ENCODE data around the gene RTKN2.
A peak's percentile ranks its signal among the peaks of the same experiment; 100 is the strongest.

Gene RTKN2

GRCh38 chr10:62178568-62178967 lies 90.1 kb downstream of the RTKN2 start:
- DNase-seq (ENCODE audit: low read depth in 1 of 2, low spot score in 1 of 2): no peak
- in situ Hi-C loops (cut with HindIII; ENCODE audit: low pct_unique_long_range_greater_than_20kb, low sequenced_read_pairs): no loop called here
- TF ChIP-seq JUND (IDR thresholded peaks at IDR 0.05; ENCODE audit: low read depth): no peak

DNA sequence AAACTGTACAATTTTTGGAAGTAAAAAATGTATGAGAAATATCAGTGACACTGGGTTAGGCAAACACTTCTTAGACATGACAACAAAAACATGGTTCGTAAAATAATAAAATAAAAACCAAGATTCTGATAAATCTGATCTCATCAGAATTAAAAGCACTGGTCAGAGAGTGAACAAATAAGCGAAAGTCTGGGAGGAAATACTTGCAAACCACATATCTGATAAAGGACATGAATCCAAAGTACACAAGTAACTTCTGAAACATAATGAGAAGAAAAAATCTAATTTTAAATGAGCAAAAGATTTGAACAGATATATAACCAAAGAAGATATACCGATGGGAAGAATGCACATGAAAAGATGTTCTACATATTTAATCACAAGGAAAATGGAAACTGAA lies 91.5 kb downstream of the RTKN2 start:
- DNase-seq (ENCODE audit: low read depth in 1 of 2, low spot score in 1 of 2): no peak
- TF ChIP-seq JUND (IDR thresholded peaks at IDR 0.05; ENCODE audit: low read depth): no peak
- in situ Hi-C loops (cut with HindIII; ENCODE audit: low pct_unique_long_range_greater_than_20kb, low sequenced_read_pairs): no loop called here

DNA sequence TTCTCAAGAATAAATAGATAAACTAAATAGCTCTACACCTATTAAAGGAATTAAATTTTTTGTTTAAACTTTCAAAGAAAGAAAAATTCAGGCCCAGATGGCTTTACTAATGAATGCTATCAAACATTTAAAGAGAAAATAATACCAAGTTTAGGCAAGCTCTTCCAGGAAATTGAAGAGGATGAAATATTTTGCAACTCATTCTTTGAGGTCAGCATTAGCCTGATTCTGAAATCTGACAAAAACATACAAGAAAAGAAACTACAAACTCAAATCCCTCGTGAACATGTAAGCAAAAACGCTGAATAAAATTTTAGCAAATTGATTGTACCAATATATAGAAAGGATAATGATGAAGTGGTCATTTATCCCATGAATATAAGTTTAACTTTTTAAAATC lies 93.4 kb downstream of the RTKN2 start:
- TF ChIP-seq JUND (IDR thresholded peaks at IDR 0.05; ENCODE audit: low read depth): no peak
- in situ Hi-C loops (cut with HindIII; ENCODE audit: low pct_unique_long_range_greater_than_20kb, low sequenced_read_pairs): no loop called here
- no peak for DNase-seq (ENCODE audit: low read depth in 1 of 2, low spot score in 1 of 2)

DNA sequence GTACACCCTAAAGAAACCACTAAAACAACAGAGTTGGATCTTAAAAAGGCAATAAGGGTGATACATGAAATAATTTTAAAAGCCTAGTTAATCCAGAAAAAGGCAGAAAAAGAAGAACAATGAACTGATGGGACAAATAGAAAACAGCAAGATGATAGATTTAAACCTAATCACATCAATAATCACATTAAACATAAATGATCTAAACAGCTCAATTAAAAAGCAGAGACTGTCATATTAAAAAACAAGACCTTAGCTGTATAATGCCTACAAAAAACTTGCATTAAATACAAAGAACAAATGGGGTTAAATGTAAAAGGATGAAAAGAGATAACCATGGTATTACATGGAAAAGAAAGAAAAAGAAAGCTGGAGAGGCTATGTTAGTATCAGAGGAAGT lies 96.2 kb downstream of the RTKN2 start:
- in situ Hi-C loops (cut with HindIII; ENCODE audit: low pct_unique_long_range_greater_than_20kb, low sequenced_read_pairs): no loop called here
- TF ChIP-seq JUND (IDR thresholded peaks at IDR 0.05; ENCODE audit: low read depth): no peak
- no peak for DNase-seq (ENCODE audit: low read depth in 1 of 2, low spot score in 1 of 2)

- no peak for DNase-seq (ENCODE audit: low read depth in 1 of 2, low spot score in 1 of 2)
- no peak for TF ChIP-seq JUND (IDR thresholded peaks at IDR 0.05; ENCODE audit: low read depth)
- in situ Hi-C loops (cut with HindIII; ENCODE audit: low pct_unique_long_range_greater_than_20kb, low sequenced_read_pairs): no loop called here
Observed at GRCh38 chr10:62171791-62172190, 96.9 kb downstream of the RTKN2 start.

DNA sequence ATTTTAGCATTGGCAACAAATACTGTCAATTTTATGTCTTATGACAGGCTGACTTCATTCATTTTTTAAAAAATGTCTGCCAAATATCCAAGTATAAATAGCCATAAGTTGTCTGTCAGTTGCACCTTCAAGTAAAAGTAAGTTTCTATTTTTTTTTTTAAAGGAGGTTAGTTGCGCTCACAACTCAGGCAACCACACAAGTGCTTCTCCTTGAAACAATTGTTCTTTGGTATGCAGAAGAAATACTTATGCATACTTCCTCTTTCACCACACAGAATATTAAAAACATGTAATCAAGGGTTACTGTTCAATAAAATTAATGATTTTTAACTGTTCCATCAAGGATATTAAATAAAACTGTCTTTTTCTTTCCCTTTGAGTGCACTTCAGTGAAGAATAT lies 97.9 kb downstream of the RTKN2 start:
- in situ Hi-C loops (cut with HindIII; ENCODE audit: low pct_unique_long_range_greater_than_20kb, low sequenced_read_pairs): no loop called here
- no peak for DNase-seq (ENCODE audit: low read depth in 1 of 2, low spot score in 1 of 2)
- TF ChIP-seq JUND (IDR thresholded peaks at IDR 0.05; ENCODE audit: low read depth): no peak

DNA sequence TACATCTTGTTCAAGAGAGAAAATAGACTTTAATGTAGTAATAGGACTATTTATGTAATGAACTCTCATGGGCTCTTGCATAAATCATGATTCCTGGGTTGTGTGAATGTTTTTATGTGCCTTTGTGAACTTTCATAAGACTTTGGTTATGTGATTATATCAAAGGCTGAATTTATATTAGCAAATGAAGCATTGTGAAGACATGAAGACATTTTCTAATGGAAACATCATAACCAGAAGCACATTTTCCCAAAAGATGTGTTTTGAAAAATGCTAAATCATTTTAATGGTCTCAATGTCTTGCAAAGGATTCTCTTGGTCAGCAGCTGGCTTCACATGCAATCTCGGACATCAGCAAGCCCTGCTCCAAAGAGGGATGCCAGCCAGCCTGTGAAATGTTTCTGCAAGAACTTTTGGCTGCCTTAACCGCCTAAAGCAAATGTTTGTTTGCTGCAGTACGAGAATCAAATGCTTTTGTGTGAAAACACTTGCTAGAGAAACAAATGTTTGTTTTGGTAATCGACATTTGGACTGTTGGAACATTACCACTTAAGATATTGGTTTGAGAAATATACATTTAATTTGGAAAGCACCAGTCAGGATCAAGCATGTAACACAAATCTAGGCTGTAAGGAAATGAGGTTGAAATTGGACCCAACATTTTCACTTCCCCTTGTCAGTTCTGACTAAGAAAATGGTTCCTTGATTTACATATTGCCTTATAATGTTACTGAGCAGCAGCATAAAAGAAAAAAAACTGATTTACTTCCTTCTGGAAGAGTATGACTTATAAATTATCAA lies 102.1 kb downstream of the RTKN2 start:
- TF ChIP-seq JUND (IDR thresholded peaks at IDR 0.05; ENCODE audit: low read depth): 0 out of 2 replicates have a peak, but pooled peaks have one; percentile 27
- in situ Hi-C loops (cut with HindIII; ENCODE audit: low pct_unique_long_range_greater_than_20kb, low sequenced_read_pairs): no loop called here
- DNase-seq (ENCODE audit: low read depth in 1 of 2, low spot score in 1 of 2): peak; percentile 17 to 86

DNA sequence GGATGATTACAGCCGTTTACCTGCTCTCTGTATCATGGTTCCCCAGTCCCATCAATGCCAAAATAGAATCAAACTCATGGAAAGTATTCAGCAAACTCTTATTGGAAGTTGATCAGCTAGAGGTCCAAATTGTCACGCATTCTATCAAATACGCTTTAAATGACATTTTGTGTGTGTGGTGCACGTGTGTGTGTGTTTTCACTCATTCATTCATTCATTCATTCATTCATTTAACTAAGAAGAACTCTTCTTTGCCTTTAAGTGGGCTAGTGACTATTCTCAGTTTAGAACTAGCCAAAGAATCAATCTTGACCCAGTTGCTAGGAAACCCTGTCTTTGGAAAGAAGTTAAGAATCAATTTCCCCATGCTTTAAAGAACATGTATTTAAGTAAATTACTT lies 102.8 kb downstream of the RTKN2 start:
- in situ Hi-C loops (cut with HindIII; ENCODE audit: low pct_unique_long_range_greater_than_20kb, low sequenced_read_pairs): no loop called here
- no peak for TF ChIP-seq JUND (IDR thresholded peaks at IDR 0.05; ENCODE audit: low read depth)
- no peak for DNase-seq (ENCODE audit: low read depth in 1 of 2, low spot score in 1 of 2)

- no peak for TF ChIP-seq JUND (IDR thresholded peaks at IDR 0.05; ENCODE audit: low read depth)
- in situ Hi-C loops (cut with HindIII; ENCODE audit: low pct_unique_long_range_greater_than_20kb, low sequenced_read_pairs): no loop called here
- no peak for DNase-seq (ENCODE audit: low read depth in 1 of 2, low spot score in 1 of 2)
Observed at GRCh38 chr10:62163024-62163423, 105.6 kb downstream of the RTKN2 start.

GRCh38 chr10:62162261-62162981 lies 106.2 kb downstream of the RTKN2 start:
- TF ChIP-seq JUND (IDR thresholded peaks at IDR 0.05; ENCODE audit: low read depth): no peak
- no peak for DNase-seq (ENCODE audit: low read depth in 1 of 2, low spot score in 1 of 2)
- in situ Hi-C loops (cut with HindIII; ENCODE audit: low pct_unique_long_range_greater_than_20kb, low sequenced_read_pairs): no loop called here

GRCh38 chr10:62159351-62159750 lies 109.3 kb downstream of the RTKN2 start:
- TF ChIP-seq JUND (IDR thresholded peaks at IDR 0.05; ENCODE audit: low read depth): no peak
- DNase-seq (ENCODE audit: low read depth in 1 of 2, low spot score in 1 of 2): no peak
- in situ Hi-C loops (cut with HindIII; ENCODE audit: low pct_unique_long_range_greater_than_20kb, low sequenced_read_pairs): no loop called here

DNA sequence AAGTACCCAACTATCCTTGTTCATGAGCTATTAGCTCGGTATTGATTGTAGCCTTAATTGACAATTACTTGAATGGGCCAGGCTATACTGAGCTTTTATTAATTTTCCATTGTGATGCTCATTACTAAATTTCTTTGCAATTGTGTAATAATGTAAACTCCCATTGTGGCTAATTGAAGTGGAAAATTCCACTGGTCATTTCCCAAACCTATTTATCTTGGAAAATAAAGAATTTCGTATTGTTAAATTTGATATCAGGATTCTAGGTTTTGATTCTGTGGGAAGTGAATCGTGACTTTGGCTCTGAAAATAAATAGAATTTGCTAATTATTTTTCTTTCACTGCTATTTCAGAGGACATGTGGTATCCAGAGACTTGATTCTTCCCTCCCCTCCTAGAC lies 111.0 kb downstream of the RTKN2 start:
- in situ Hi-C loops (cut with HindIII; ENCODE audit: low pct_unique_long_range_greater_than_20kb, low sequenced_read_pairs): no loop called here
- DNase-seq (ENCODE audit: low read depth in 1 of 2, low spot score in 1 of 2): no peak
- TF ChIP-seq JUND (IDR thresholded peaks at IDR 0.05; ENCODE audit: low read depth): no peak

DNA sequence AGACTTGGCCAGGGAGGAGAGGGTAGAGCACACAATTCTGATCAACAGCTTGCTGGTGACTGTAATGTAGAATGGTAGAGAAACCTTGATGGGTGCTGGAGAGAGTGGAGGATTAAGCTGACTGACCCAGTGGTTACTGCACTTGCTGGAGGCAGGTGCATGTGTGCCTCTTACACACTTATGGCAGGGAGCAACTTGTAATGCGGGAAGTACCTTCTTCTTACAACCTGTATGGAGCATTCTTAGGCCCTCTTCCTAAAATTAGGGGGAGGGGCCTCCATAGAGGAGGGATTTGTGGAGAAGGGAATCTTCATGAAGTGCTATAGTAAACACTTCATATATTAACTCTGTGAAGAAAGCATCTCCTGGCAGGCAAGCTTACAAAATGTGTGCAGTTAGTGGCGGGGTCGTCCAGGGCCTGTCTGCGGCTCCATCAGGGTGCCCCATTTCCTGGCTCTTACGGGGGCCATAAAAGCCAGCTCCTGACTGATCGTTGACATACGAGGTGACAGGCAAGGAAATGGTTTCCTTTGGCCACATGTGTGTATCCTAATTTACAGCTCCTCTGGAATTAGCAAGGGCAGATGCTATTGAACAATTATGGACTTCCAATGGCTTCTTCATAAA lies 113.5 kb downstream of the RTKN2 start:
- in situ Hi-C loops (cut with HindIII; ENCODE audit: low pct_unique_long_range_greater_than_20kb, low sequenced_read_pairs): no loop called here
- DNase-seq (ENCODE audit: low read depth in 1 of 2, low spot score in 1 of 2): no peak
- TF ChIP-seq JUND (IDR thresholded peaks at IDR 0.05; ENCODE audit: low read depth): no peak

Data from T47D (cell line).